Tibial artery (tissue), 4 donors: Measurements from ENCODE around the gene ABLIM2.
"Not testable (repeated sequence)": the region's sequence is repeated elsewhere in the genome, so short reads cannot be mapped to it uniquely, and the experiment has no call there.

Experiments
- DNase-seq, 2 donors: peaks; one replicate each; pipeline ENCODE4 v3.0.0-alpha.2; 2019
- H3K27ac ChIP-seq, 2 donors: fragments of 200-600 bp; sonication (generic) in 1 of 2; 1 replicate in 1 of 2; 2 replicates in 1 of 2; pipeline ENCODE4 v1.5.1; 2018 to 2019; ENCODE audit warnings: mild to moderate bottlenecking in 1 of 2
- H3K27me3 ChIP-seq, 2 donors: fragments of 200-600 bp; sonication (generic) in 1 of 2; one replicate each; pipeline versions ENCODE4 v1.5.1 to v1.6.0; 2016 to 2019
- H3K36me3 ChIP-seq, 3 donors: fragments of 200-600 bp; sonication (generic) in 2 of 3; one replicate each; pipeline ENCODE4 v1.5.1; 2016 to 2019; ENCODE audit warnings: mild to moderate bottlenecking in 2 of 3
- H3K4me1 ChIP-seq, 4 donors: fragments of 200-600 bp; sonication (generic) in 2 of 4; 1 replicate in 3 of 4; 2 replicates in 1 of 4; pipeline ENCODE4 v1.5.1; 2016 to 2019
- H3K4me3 ChIP-seq, 2 donors: fragments of 200-600 bp; sonication (generic) in 1 of 2; 1 replicate in 1 of 2; 2 replicates in 1 of 2; pipeline ENCODE4 v1.5.1; 2018 to 2019; ENCODE audit warnings: mild to moderate bottlenecking in 2 of 2
- H3K9me3 ChIP-seq, 3 donors: fragments of 200-600 bp; sonication (generic) in 1 of 3; one replicate each; pipeline ENCODE4 v1.5.1; 2016 to 2019
- CTCF ChIP-seq, 2 experiments: fragments of 200-600 bp in 1 of 2; fragments of 450-650 bp in 1 of 2; IDR thresholded peaks; one replicate each; pipeline ENCODE4 v1.5.1; 2017 to 2019; ENCODE audit warnings: antibody characterized with exemption in 2 of 2, mild to moderate bottlenecking in 1 of 2, moderate library complexity in 1 of 2
- intact Hi-C: fragments of 100-400 bp; cut with DNase I; formaldehyde crosslinking; loops from one replicate; pipeline ENCODE4 v1.15.0; 2023; ENCODE audit warnings: low total_unique reads

Gene ABLIM2

DNA sequence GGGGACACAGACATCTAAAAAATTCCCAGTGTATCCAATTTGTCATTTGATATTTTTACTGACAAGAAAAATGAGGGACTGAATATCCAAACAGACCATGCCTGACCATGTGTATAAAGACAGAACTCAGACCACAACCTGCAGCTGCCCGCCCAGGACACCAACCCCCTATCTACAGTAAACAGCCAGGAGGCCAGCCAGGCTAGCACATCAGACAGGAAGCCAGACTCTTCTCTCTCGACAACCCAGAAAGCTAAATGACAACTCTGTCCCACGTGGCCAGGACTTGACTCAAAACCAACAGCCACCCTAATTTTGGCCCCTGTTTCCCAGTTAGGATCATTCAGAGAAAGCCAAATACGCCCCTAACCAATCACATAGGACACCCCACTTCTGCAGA is 234.0 kb downstream of the ABLIM2 start:
- H3K27ac ChIP-seq, result peak overlapping the region in 1 of 2 donors; percentile 5
- no peak for DNase-seq
- intact Hi-C loops, result no loop called here
- H3K27me3 ChIP-seq, result no peaks in the 10 kb centered on the region
- no peaks in the 10 kb centered on the region for H3K36me3 ChIP-seq
- H3K9me3 ChIP-seq, result no peaks in the 10 kb centered on the region
- peaks cover 0 to 29% (median 9%) of the 10 kb centered on the region in 4 donors for H3K4me1 ChIP-seq
- no peak overlapping the region for H3K4me3 ChIP-seq
- TF ChIP-seq CTCF (IDR thresholded peaks at IDR 0.05), result no peak

GRCh38 chr4:7924163-7924562 is 234.4 kb downstream of the ABLIM2 start:
- TF ChIP-seq CTCF (IDR thresholded peaks at IDR 0.05), result no peak
- H3K27me3 ChIP-seq, result no peaks in the 10 kb centered on the region

DNA sequence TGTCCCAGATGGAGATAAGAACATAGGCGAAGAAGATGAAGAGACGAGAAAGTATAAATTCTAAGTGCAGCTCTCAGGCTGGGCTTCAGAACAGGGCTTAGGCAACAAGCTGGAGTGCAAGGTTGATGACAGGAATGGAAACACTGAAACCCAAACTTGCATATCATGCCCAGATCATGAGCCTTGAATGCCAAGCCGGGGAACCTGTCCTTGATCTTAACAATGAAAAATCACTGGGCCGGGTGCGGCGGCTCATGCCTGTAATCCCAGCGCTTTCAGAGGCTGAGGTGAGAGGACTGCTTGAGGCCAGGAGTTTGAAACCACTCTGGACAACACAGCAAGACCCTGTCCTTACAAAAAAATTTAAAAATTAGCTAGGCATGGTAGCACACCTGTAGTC is 236.1 kb downstream of the ABLIM2 start:
- no peak for TF ChIP-seq CTCF (IDR thresholded peaks at IDR 0.05)
- no peaks in the 10 kb centered on the region for H3K9me3 ChIP-seq
- H3K36me3 ChIP-seq, result no peaks in the 10 kb centered on the region
- peaks cover 0 to 28% (median 3%) of the 10 kb centered on the region in 4 donors for H3K4me1 ChIP-seq
- no peak overlapping the region for H3K27ac ChIP-seq
- DNase-seq, result no peak
- no peaks in the 10 kb centered on the region for H3K27me3 ChIP-seq
- intact Hi-C loops, result no loop called here
- H3K4me3 ChIP-seq, result no peak overlapping the region

More at GRCh38 chr4:7924163-7924562, 234.4 kb downstream of the ABLIM2 start:
- intact Hi-C loops, result no loop called here
- Histone ChIP-seq H3K27ac (peak overlapping the region in 1 of 2 donors; percentile 5), H3K9me3 (no peaks in the 10 kb centered on the region), H3K4me1 (peaks cover 0 to 29% (median 5%) of the 10 kb centered on the region in 4 donors), H3K36me3 (no peaks in the 10 kb centered on the region), H3K4me3 (no peak overlapping the region)
- DNase-seq, result no peak

DNA sequence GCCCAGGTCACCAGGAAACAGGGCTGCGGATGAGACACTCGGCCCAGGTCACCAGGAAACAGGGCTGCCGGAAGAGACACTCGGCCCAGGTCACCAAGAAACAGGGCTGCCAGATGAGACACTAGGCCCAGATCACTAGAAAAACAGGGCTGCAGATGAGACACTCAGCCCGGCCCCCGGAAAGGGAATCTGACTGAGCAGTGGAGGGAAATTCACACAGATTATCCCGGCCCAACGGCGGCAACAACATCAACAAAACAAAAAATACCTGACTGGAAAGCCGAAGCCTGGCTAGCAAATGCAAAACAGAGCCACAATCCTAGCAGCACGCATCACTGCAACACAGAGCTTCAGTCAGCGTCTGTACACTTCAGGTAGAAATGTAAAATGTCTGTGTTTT is 239.6 kb downstream of the ABLIM2 start:
- Histone ChIP-seq H3K4me1 (peaks cover 0 to 31% (median 1%) of the 10 kb centered on the region in 4 donors), H3K36me3 (no peaks in the 10 kb centered on the region), H3K27me3 (no peaks in the 10 kb centered on the region), H3K4me3 (no peak overlapping the region), H3K9me3 (no peaks in the 10 kb centered on the region), H3K27ac (no peak overlapping the region)
- TF ChIP-seq CTCF (IDR thresholded peaks at IDR 0.05), result no peak
- DNase-seq, result no peak
- intact Hi-C loops, result no loop called here

DNA sequence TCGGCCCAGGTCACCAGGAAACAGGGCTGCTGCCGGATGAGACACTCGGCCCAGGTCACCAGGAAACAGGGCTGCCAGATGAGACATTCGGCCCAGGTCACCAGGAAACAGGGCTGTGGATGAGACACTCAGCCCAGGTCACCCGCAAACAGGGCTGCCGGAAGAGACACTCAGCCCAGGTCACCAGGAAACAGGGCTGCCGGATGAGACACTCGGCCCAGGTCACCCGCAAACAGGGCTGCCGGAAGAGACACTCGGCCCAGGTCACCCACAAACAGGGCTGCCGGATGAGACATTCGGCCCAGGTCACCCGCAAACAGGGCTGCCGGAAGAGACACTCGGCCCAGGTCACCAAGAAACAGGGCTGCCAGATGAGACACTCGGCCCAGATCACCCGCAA is 240.4 kb downstream of the ABLIM2 start:
- H3K36me3 ChIP-seq, intact Hi-C loops, DNase-seq, H3K27me3 ChIP-seq, H3K4me3 ChIP-seq, H3K9me3 ChIP-seq, H3K27ac ChIP-seq: not testable (repeated sequence)
- H3K4me1 ChIP-seq, result peaks cover 0 to 26% (median 0%) of the 10 kb centered on the region in 4 donors

DNA sequence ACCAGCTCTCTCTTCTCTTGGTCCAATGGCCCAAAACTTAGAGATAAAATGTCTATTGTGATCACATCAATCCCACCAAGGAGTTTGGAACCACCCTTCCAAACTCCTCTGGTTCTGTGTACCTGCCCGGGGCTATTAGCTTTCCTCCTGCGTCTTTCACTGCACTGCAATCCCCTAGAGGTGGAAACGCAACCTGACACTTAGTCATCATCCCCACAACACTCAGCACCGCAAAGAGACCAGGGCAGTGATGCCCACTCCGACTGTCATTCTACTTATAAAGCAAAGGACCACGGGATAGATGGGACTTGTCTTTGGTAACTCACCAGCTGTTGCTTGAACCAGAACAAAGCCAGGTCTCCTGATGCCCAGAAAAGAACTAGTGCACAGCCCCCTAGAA is 240.9 kb downstream of the ABLIM2 start:
- no peaks in the 10 kb centered on the region for H3K27me3 ChIP-seq
- TF ChIP-seq CTCF (IDR thresholded peaks at IDR 0.05), result no peak
- H3K4me1 ChIP-seq, result peaks cover 0 to 26% (median 0%) of the 10 kb centered on the region in 4 donors
- H3K36me3 ChIP-seq, result no peaks in the 10 kb centered on the region
- H3K4me3 ChIP-seq, result no peak overlapping the region
- H3K9me3 ChIP-seq, result no peaks in the 10 kb centered on the region
- intact Hi-C loops, result no loop called here
- H3K27ac ChIP-seq, result no peak overlapping the region
- no peak for DNase-seq
